Inferior parietal cortex (tissue), 1 donor: Measurements from ENCODE around the gene TRMT44.
"Not testable (repeated sequence)": the region's sequence is repeated elsewhere in the genome, so short reads cannot be mapped to it uniquely, and the experiment has no call there.

Source experiments
- DNase-seq: peaks from one replicate; pipeline ENCODE4 v3.0.0-alpha.2; 2016; ENCODE audit errors: extremely low spot score

The TRMT44 gene

DNA sequence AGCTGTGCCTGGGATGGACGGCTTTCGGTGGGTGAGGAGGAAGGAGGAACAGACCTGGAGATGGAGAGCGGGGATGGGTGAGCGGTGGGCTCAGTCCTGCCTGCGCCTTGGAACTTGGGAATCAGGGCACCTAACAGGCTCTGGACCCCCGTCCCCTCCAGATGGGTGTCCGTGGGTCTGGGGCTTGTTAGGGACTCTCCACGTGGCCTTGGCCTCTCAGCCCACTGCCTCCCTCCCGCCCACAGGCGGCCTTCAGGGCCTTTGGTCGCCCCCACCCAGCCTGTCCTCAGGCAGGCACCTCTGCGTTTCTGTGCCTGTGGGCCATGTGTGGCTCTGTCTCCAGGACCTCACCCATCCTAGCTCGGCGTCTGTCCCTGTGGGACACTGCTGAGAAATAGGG is 29.0 kb downstream of the TRMT44 start:
- DNase-seq = no peak

DNA sequence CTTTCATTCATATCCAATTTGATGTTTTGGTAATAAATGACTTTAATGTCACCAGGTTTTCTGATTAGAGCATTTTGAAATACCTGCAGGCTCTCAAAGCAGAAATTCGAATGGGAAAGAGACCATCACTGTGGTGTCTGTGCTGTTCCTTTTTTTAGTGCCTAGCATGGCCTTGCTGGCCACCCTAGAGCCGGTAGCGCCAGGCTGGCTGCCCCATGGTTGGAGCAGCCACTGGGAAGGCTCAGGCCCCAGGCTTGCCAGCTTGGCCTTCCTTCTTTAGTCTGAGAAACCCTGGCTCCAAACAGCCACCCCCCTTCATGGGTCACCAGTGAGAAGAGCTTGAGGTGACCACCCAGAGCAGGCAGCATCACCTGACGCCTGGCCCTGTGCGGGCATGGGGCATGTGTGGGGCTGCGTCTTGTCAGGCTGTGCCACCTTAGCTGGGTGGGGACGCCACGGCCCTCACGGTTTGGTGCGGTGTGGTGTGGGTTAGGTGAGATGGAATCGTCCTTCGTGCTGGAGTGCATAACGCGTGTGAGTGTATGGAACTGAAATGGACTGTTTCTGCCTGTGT is 30.0 kb downstream of the TRMT44 start:
- DNase-seq = no peak

DNA sequence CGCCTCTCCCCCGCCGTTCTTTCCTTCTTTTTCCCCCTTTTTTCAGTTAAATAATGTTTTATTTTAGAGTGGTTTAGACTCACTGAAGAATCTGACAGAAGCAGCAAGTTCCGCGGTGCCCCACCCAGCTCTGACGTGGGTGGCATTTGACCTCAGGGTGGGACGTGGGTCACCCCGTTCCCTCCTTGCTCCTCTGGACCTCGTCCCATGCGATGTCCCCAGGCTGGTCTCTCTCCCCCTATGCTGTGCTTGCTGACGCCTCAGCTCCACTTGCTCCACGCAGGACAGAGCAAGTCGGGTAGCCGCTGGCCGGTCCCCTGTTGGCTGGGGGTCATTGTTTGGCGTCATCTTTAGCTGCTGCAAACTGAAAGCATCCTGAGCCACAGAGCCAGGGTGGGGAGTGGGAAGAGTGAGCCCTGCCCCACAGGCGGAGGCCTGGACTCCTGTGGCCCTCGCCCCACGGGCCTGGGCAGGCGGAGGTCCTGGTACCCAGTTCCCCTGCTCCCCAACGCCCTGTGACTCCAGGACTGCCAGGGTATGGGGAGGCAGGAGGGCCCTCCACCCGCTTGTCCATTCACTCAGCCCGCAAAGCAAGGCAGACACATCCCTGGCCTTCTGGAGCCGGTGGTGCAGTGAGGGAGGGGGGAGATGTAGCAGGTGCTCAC is 30.8 kb downstream of the TRMT44 start:
- no peak for DNase-seq

DNA sequence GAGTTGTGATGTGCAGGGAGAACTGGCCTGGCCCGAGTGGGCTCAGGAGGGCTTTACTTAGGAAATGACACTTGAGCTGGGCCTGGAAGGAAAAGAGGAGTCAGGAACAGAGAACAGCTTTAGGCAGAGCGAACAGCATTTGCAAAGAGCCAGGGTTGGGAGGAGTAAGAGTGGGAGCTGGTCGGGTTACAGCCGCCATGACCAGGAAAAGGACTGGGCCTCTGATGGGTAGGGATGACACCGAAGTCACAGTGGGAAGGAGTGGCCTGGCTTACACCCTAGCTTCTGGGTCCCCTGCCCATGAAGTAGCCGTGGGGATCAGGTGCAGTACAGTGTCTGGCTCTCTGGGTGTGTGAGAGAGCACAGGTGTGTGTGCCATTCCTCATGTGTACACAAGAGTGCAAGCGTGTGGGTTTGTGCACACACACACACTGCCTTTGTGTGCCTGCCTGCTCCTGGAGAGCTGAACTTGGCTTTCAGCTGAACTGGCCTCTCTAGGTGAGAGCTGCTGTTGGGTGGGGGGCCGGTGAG is 31.6 kb downstream of the TRMT44 start:
- DNase-seq = no peak

DNA sequence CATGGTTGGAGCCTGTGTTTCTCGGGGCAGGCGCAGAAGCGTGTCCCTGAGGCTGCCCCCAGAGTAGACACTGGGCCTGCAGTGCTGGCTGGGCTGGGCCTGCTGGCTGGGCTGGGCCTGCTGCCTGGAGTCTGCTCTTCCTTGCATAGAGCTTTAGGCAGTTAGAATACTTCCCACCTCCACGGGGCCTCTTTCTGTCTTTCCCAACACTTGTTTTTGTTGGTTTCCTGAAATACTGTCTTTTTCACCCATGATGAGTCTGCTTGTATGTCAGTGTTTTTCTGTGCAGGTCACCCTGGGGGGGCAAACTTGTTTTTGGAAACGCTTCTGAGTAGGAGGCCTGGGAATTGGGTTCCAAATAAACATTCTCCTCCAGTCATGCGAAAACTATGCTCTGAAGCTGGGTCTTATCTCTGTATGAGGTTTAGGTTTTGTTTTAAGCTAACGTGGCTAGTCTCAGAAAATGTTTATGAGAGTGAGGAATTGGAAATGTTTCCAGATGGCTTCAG is 32.2 kb downstream of the TRMT44 start:
- DNase-seq = no peak

DNA sequence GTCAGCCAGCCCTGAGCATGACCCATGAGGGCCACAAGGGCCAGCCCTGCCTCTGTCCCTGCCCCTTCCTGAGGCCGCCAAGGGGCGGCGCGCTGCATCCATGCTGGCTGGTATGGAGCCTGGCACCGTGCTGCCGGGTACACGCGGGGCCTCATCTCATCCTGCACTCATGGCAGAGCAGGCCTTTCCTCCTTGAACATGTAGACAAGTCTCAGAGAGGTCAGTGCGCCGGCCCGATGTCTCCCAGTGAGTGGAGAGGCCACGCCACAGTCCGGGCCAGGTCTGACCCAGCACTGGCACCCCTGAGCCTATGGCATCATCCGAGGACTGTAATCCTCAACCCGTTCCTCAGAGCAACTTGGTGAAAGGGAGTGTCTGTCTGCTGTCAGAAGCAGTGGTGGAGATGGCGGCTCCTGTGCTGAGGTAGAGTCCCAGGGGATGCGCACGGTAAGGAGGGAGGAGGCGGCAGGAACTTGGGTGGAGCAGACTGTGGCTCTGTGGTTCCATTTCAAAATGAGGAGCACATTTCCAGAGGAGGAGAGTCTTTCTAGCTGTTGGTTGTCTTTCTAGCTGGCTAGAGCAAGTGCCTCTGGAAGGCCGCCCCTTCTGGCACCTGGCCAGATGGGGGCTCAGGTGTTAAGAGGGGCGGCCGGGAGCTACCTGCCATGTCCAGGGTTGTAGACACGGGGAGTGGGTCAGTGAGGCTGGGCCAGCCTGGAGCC is 32.8 kb downstream of the TRMT44 start:
- DNase-seq = no peak

DNA sequence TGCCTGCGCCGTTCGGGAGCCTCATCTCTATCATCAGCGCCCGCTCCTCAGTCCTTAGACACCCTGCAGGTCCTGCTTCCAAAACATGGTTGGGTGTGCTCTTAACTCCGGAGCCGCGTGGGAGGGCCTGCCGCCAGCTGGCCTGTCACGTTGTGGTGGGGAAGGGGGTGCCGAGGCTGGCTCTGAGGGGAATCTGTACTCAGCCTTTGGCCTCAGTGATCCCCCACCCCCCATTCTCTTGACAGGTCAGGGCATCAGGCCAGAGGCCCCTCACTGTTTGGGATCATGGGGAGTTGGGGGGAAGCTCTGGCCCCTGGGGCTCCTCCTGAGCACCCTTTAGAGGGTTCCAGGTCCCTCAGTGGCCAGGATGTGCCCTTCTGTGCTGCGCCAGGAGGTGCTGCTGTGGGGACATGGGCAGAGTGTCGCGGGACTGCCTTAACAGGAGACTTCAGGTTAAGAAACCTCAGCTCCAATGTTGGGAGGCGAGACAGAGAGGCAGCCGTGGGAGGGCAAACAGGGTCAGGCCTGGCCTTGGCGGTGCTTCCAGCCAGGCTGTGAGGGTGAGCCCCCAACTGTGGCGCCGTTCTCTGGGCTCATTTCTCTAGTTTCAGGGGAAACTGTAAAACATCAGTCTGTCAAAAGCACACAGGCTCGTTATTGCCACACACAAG is 33.5 kb downstream of the TRMT44 start:
- no peak for DNase-seq

DNA sequence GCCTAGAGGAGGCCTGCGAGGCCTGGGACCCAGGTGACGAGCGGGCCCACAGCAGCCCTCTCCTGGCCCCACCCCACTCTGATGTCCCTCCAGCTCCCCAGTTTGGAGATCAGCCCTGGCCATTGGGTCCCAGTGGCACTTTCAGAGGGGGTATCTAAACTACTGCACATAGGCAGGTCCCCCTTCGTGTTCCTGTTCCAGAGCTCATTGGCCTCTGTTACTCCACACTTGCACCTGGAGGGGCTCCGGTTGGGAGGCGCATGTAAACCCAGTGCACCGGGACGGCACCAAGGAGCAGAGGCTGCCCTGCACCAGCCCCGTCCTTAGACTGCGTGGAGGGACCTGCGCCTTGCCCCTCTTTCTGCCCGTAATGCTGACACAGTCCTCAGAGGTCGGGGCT is 34.3 kb downstream of the TRMT44 start:
- DNase-seq = no peak

DNA sequence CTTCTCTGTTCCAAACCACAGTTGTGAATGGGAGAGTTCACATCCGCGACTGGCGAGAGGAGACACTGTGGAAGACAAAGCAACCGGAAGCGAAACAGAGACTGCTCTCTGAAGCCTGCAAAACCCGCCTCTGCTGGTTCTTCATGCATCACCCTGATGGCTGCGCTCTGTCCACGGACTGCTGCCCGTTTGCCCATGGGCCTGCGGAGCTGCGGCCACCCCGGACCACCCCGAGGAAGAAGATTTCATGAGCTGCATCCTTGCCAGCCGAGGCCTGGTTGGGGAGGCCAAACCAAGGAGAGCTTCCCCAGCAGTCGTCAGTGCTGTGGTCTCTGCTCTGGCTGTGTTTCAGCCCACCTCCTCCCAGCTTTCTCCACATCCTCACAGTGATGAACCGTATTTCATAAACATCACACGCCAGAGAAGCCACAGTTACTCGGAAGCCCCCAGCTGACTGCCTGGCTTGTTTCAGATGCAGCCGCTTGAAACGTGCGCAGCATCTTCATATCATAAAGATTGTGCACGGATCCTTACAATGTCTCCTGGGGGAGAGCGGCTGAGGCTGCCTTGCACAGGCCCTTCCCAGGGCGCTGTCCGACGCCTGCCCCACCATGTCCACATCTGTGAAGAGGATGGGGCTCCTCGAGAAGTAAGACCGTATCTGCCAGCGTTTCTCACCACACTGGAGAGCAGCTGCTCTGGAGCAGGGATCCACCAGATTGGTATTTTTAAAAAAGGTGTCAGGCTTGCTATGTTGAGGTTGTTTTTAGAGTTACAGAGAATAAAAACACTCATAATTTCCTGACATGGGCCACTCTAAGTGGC is 35.4 kb downstream of the TRMT44 start:
- no peak for DNase-seq

DNA sequence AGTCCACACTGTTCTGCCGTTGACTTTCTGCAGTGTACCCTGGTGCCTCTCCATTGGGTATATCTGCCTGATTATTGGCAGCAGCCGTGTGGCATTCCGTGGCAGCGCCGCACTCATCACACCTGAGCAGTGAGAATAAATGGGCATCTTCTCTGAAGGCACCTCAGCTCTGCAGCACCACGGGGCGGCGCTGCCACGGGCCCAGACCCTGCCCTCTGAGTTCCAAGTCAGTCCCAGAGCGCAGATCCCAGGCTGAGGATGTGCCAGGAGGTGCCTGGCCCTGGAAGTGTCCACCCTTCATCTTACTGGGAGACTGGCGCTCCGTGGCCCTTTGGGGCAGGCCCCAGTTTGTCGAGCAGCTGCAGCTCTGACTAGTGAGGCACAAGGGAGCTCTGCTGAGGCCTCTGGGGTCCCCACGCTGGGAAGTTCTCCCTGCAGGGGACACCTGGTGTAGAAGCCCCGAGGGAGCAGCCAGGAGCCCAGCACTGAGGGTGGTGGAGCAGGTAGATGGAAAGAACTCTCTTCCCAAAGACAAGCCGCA is 36.6 kb downstream of the TRMT44 start:
- DNase-seq = no peak

DNA sequence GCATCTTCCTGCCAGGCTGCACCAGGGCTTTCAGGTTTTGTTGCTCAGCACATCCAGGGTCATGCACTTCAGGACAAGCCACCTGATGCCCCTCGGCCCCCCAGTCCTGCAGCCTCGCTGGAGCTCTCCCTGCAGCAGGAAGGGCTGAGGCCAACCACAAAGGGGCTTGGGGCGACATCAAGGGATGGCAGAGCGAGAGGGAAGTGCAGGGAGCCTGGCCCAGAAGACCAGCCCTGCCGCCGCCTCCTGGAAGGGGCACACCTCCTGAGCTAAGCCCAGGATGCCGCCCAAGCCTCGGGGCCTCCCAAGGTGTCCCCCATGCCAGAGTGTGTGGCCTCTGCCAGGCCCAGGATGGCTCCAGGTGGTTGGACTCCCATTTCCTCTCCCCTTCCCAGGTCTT is 37.1 kb downstream of the TRMT44 start:
- no peak for DNase-seq

DNA sequence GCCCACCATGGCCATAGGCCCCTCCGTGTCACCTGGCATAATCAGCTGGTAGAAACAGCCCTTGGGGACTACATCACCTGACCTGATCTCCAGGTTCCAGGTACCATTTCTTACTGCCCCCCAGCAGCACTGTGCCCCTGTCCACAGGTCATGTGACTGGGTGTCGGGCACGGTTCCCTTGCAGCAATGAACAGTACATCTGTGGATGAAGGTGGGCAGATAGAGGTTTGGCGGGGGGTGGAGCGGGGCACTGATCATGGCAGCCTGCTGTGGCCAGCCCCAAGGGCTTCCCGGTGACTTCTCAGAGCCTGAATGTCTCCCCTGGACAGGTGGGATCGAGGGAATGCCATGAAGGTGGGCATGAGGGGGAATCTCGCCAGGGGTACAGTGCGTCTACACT is 37.8 kb downstream of the TRMT44 start:
- no peak for DNase-seq

DNA sequence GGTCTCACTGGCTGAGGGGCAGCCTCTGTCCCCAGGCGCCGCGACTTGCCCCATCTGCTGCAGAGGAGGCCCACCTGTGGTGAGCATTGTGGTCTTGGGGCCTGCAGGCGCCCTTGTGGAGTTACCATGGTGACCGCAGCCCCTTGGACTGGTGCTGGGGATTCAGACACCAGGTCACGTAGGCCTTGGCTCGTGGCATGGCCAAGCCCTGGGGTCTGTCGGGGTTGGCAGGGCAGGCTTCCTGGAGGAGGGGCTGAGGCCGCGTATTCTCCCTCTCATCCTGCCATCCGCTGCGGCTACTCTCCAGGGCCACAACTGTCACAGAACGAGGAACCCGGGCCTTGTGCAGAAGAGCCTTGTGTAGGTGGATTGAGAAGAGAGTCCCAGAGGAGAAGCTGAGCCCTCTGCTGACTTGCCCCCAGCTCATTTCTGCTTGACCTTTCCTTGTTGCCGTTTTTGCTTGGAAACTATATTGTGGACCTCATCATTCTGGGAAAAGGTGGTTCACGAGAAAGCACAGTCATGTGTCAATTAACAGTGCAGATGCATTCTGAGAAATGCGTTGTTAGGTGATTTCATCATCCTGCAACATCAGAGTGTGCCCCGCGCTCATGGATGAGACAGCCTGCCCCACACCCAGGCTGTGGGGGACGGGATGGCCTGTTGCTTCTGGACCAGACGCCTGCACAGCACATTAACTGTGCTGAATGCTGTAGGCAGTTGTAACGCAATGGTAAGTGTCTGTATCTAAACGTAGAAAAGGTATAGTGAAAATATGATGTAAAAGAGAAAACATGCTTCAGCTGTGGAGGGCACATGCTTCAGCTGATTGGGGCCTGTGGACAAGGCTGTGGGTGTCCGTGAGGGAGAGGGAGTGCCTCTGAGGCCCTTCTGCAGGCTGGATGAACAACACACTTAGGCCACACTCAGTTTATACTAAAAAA is 38.5 kb downstream of the TRMT44 start:
- no peak for DNase-seq

DNA sequence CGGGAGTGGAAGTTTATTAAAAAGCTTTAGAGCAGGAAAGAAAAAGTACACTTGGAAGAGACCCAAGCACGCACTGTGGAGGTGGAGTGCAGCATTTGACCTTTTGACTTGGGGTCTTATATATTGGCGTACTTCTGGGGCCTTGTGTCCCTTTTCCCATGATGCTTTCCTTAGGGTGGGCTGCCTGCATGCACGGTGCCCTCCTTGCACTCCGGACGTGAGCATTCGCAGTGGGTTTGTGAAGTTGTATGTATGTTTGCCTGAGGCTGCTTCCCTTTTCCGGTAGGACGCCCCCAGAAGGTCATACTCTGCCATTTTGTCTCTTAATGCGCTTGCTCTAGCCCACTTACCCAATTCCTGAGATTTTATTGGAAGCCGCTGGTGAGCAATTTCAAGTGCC is 39.6 kb downstream of the TRMT44 start:
- DNase-seq = no peak

DNA sequence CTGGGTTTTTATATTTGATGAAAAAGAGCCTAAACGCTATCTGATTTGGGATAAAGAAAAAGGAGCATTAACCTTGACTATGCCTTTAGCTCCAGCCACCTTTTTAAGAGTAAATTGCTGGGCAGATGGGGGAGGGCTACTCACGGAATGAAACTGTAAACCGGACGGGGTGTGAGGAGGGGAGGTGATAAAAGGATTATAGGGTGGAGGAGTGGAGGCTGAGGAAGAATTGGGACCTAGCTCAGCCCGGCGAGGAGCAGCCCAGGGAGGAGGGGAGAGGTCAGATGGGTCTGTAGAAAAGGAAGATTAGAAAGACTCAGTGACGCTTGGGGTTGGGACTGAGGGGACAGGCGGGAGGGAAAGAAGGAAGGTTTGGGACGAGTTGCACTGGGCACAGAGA is 46.1 kb downstream of the TRMT44 start:
- not testable (repeated sequence) for DNase-seq

DNA sequence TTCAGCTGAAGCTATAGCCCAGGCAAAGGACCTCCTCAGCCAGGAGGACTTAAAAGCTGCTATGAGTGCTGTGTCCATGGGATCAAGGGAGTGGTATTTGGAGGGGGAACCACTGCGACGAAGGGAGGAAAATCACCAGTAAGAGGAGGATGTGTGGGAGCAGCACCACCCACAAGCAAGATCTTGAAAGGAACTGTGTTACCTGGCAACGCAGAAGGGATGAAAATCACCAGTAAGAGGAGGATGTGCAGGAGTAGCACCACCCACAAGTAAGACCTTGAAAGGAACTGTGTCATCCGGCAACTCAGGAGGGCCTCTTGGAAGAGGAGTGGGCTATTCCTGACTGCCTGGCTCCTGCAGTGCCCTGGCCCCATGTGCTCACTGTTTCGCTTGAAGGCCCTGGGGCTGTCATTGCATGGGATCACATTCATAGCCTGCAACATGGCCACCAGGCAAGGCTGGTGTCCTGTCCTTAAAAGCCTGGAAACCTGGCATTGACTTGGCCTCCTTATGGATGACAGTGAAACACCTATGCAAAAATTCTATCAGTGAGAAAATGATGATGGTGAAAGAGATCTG is 48.3 kb downstream of the TRMT44 start:
- no peak for DNase-seq

DNA sequence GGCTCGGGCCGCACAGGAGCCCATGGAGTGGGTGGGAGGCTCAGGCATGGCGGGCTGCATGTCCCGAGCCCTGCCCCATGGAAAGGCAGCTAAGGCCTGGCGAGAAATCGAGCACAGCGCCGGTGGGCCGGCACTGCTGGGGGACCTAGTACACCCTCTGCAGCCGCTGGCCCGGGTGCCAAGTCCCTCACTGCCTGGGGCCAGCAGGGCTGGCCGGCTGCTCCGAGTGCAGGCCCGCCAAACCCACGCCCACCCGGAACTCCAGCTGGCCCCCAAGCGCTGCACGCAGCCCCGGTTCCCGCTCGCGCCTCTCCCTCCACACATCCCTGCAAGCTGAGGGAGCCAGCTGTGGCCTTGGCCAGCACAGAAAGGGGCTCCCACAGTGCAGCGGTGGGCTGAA is 50.9 kb downstream of the TRMT44 start:
- DNase-seq = not testable (repeated sequence)

DNA sequence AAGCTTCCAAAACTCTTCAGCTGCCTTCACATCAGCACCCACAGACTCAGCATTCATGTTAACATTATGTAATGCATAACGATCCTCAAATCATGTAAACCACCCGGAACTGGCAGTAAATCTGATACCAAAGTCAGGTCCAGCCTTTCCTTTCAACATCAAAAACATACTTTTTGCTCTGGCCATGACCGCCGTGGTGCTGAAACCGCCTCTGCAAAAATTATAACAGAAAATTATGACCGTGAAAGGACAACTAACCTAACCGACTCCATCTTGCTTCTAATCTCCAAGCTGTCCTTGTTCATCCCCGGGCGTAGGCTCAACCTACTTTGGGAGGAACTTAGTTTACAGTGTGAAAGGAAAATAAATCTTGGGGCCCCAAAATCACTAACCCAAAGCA is 51.6 kb downstream of the TRMT44 start:
- no peak for DNase-seq

DNA sequence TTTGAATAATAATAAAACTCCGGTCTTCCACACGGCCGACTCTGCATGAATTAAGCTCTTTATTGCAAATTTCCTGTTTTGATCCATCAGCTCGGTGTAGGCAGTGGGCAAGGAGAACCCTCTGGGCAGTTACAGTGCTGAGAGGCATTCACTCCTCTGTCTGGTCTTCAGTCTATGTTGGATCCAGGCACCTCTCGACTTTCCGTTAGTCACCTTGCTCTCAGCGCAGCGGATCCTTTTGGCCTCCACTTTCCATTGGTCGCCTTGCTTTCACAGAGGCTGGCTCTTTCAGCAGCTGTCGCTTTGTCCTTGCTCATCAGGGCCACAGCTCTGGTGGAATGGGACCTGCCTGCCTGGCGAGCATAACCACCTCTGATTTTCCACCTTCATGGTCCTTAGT is 52.9 kb downstream of the TRMT44 start:
- no peak for DNase-seq

DNA sequence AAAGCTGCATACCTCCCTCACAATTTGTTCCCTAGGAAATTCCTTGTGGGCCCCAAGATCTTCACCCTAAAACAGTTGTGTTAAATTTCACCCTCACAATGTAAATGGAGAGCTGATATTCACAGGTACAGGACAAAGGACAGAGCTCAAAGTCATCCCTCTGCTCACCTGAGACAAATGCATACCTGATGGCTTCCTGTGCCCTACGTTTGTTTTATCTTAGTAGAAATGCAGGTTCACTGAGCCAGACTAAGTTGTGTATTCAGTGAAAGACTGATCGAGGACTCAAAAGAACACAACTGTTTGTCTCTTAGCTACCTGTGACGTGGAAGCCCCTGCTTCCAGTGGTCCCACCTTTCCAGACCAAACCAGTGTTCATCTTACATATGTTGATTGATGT is 53.6 kb downstream of the TRMT44 start:
- DNase-seq = no peak
